NOMO-1 treated with dmso at 0.1 percent for 144 hours (cell line): ENCODE measurements around the gene MTG2.

Experiments
- DNase-seq: peaks from one replicate; lab custom pipeline; 2025; ENCODE audit not compliant: unreplicated experiment; lab: John Stamatoyannopoulos, UW

Gene MTG2

DNA sequence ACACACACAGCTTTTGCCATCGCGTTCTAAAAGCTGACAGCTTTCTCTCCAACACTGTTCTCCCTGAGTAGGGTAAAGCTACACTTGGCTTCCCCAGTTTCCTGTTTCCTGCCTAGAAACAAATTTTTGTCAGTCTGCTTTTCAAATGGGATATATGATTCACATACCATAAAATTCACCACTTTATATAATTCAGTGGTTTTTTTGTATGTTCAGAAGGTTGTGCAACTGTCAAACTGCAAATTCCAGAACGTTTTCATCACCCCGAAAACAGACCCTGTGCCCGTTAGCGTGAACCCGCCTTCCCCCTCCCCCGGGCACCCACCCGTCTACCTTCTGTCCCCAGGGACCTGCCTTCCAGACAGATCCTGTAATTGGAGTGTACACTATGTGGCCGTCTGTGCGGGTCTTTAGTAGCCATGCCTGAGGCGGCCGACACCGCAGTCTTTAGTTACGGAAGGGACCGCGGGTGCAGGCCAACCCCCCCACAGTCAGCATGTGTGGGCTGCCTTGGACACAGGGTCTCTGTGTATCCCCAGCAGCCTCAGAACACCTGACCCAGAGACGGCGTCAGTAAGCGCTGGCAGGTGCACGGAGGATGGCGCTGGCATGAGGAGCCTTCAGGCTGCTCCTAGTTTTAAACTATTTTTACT lies 20.7 kb downstream of the MTG2 start:
- DNase-seq, result no peak

- no peak for DNase-seq
Observed at GRCh38 chr20:62205618-62206387, 23.0 kb downstream of the MTG2 start.

- DNase-seq, result no peak
Observed at GRCh38 chr20:62206388-62206775, 23.6 kb downstream of the MTG2 start.

DNA sequence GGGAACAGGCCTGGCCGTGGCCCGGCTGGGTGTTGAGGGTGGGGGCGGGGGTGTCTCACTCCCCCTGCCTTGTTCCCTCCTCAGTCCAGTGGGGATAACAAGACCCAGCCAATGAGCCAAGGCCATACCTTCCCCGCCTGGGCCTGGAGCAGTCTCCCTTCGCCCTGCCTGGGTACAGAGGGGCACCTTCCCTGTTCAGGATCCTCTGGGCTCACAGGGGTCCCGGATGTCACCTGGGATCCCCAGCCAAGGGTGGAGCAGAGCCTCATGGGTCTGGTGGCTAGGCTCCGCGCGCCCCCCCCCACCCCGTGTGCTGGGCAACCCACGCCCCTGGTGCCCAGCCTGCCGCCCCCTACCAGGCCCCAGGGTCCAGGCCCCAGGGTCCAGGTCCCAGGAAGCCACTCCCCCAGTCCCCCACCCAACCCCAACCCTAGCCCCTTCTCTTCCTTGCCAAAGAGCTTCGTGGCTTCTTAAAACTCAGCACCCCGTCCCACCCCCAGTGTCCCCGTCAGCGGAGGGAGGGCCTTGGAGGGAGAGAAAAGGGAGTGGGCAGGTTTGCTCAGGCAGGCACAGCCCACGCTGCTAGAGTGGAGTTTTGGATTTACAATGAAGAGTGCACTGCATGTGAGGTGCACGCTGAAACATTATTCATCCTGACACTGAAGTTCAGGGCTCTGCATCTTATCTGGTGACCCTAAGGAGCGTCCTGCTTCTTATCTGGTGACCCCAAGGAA lies 25.4 kb downstream of the MTG2 start:
- DNase-seq, result no peak

DNA sequence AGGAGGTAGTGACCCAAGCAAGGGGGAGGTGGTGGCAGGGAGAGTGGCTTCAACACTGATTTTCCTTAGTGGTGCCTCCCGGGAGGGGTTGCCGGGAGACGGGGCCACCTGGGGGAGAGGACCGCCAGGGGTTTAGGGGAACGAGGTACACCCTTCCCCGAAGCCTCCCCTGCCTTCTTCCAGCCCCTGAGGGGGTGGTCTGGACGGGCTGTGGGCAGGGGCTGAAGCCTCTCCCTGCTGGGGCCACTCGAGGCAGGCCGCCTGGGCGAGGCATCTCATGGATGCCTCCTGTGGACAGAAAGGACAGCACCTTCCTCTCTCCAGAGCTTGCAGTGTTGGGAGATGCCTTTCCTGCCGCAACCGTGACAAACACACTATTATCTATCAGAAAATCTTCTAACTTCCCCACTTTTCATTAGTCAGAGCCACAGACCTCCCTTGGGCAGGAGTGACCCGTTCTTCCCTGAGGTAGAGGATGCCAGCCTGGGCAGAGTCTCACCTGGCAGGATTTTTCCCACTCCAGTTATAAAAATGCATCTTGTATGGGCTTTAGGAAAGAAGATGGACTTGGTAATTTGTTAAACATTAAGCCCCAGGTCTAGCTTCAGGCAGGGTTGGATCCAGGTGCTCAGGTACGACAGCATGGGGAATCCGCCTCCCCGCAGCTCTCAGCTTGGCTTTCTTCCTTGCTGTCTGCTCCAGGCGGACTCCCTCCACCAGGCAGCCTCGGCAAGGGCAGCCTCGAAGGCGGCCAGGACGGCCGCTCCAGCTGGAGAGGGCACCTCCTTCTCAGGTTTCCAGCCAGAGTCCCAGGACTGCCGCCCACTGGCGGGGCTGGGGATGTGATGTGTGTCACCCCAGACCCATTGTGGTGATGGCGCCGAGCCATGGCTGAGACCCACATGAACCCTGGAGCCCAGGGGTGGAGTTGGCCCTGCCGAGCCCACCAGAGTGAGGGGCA lies 26.2 kb downstream of the MTG2 start:
- DNase-seq, result no peak

DNA sequence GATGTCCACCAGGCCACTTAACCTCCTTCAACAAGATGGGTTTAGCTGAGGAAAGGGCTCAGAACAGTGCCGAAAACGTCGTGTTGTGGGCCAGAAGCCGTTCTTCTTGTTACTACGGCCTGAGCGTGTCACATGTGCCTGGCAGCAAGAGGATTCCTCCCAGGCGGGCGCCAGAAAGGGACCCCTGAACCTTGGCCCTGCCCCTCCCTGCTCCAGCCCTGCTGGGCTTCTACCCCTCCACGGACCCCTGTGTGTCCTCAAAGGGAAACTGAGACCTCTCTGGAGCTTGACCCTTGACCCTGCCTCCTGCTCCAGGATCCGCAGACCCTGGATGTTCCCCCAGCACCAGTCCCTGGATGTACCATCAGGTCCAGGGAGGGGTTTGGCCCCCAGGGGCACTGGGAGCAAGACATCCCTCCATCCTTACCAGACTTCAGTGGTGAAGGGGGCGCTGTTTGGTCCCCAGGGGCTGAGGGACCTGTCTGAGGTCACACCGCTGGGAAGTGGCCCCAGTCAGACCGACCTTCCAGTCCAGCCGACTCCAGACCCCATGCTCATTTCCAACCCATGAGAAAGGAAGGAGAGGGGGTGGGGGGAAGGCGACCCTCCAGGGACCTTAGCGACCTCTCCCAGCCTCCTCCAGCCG lies 27.1 kb downstream of the MTG2 start:
- no peak for DNase-seq

DNA sequence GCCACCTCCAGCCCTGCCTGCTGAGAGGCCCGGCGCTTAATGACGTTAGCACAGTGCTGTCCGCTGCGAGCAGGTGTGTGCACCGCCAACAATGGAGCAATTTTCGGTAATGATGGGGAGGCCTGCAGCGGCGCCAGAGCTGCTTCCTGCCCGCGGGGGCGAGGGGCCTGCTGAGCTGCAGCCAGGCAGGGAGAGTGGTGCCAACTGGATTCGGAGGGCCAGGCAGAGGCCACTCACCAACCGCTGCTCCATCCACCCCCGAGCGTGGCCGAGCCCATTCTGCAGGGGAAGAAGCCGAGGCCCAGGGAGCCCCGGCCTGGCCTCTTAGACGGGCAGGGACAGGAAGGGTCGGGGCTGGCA lies 27.6 kb downstream of the MTG2 start:
- DNase-seq, result no peak

GRCh38 chr20:62211216-62211615 lies 28.4 kb downstream of the MTG2 start:
- no peak for DNase-seq

GRCh38 chr20:62211769-62212288 lies 29.0 kb downstream of the MTG2 start:
- no peak for DNase-seq

DNA sequence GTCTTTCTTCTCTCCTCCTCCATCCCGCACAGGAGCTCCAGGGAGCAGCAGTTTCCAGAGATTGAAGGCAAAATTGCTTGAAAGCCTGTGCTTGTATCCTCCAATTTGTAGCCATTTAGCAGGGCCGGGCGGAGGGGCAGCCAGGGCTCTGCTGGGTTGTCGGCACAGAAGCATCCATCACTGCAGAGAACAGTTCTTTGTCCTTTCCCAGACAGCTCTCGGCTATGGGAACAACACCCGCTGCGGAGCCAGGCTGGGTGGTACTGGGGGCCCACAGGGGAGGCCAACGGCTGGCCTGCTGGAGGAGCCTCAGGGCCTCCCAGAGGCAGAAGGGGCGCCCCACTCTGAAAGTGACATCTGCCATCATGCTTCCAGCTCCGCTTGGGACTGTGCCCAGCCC lies 29.5 kb downstream of the MTG2 start:
- DNase-seq, result no peak

- no peak for DNase-seq
Observed at GRCh38 chr20:62214067-62214466, 31.2 kb downstream of the MTG2 start.

GRCh38 chr20:62215020-62215990 lies 32.5 kb downstream of the MTG2 start:
- no peak for DNase-seq

DNA sequence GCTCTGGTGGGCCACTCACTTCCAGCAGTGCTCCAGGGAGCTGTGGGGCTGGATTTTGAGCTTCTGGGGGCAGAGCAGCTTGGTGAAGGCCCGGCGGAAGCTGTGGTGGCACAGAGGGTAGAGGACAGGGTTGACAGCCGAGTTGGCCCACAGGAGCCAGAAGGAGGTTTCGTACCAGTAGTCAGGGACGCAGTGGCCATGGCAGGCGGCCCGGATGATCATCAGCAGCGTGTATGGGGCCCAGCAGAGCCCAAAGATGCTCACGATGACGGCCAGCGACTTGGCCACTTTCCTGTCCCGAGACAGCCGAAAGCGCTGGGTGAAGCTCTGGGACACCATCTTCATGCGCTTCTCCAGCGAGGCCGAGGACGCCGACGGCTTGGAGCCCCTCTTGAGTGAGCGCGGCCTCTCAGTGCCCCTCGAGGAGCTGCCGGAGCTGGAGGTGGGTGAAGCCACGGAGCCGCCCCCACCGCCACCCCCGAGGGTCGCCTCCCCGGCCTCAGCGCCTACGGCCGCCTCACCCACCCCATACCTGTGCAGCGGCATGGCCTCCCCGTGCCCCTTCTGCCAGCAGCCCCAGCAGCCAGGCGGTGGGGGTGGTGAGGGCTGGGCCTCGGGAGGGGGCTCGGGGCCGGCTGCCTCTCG lies 33.3 kb downstream of the MTG2 start:
- DNase-seq, result no peak

DNA sequence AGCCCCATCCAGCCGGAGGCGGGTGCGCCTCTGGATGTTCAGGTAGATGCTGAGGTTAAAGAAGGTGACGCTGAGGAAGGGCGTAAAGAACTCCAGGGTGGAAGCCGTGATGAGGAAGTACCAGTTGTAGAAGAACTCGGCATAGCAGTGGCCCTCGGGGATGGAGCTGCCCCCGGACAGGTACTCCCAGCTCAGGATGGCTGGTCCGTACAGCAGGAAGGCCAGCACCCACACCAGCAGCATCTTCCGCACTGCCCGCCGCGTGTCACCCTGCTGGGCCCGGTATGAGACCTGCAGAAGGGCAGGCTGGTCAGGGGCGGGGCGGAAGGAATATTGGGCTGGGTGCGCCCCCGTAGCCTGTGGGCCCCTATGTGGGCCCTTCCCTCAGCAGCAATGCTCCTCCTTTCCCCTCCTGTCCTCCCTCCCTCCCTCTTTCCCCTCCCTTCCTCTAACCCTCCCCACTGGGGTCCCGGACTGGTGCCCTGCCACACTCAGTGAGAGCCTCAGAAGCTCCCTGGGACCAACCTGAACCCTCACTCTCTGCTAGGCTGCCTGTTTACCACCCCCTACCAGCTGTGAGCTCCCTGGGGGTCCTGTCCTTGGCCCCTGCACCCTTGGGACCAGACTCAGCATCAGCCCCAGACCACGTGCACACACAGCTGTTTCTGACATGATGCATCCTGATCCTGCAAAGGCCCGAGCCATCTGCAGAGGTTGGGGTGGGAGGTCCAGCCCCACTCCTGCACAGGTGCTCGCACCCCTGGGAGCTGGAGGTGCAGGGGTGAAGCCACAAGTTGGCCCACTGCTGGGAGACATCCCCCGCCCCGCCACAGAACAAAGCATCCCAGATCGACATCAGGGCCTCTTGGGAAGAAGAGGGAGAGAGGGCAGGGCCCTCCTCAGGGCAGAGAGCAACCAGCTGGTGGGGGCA lies 34.1 kb downstream of the MTG2 start:
- DNase-seq, result no peak

GRCh38 chr20:62217913-62218773 lies 35.3 kb downstream of the MTG2 start:
- no peak for DNase-seq

DNA sequence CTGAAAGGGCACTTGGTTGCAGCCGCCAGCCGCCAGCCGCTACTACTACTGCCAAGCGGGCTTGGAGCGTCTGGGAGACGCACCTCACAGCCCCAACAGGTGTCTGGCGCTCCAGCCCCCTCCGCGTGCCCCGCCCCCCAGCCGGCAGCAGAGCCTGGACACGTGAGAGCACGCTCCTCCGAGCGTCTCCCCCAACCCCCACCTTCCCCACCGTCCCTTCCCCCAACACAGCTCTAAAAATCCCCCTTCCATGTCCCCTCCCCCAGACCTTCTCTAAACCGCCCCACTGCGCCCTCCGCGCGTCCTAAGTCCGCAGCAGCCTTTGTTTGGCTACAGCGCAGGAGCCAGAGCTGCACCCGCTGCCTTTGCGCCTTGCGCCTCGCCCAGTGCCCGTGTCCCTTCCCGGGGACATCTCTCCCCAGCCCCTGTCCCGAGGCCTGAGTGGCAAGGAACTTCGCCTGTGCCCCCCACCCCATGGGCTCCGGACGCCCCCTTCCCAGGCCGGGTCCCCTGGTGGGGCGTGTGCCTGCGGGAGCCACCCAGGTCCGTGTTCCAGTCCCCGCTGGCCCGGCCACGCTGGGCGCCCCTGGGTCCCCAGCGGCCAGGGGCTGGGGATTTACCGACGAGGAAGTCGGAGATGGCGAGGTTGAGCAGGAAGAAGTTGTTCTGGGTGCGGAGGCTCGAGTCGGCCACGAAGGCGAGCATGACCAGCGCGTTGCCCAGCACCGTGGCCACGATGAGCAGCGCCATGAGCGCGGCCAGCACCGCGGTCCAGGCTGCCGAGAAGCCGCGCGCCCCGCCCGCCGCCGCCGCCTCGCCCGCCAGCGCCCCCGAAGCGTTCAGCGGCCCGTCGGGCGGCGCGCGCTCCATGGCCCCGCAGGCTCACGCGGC lies 36.5 kb downstream of the MTG2 start:
- no peak for DNase-seq
